ENCODE measurements around the gene ATG2B. TPM values are rescaled to one million over a fixed set of nuclear protein-coding genes. Genes with fewer than 3 reads are reported as not detected.

ATG2B gene
- total RNA-seq, 1 donor from 2014 or later: 21.0 TPM

GRCh38 chr14:96316087-96316486 lies 47.1 kb downstream of the ATG2B start:
- DNase-seq: no peak
- POLR2A ChIA-PET: interaction anchor here (0.6 kb wide), 1 partner anchor 106 kb away, joined by 4 read pairs; no protein-coding TSS in a partner anchor
- CTCF ChIA-PET: no interaction called here
- Mint-ChIP-seq H3K27ac (no peak overlapping the region), H3K27me3 (no peaks in the 10 kb centered on the region), H3K4me1 (no peaks in the 10 kb centered on the region), H3K9me3 (no peaks in the 10 kb centered on the region), H3K36me3 (ENCODE audit: low read depth) (peaks cover 65% of the 10 kb centered on the region), H3K4me3 (no peak overlapping the region)
- TF ChIP-seq CTCF (IDR thresholded peaks at IDR 0.05): no peak
- intact Hi-C loops (cut with micrococcal nuclease): no loop called here
- no peak for ATAC-seq (ENCODE audit: low read depth)

GRCh38 chr14:96310906-96311305 lies 52.2 kb downstream of the ATG2B start:
- no peaks in the 10 kb centered on the region for H3K9me3 Mint-ChIP-seq
- no peak overlapping the region for H3K27ac Mint-ChIP-seq
- peaks cover 73% of the 10 kb centered on the region for H3K36me3 Mint-ChIP-seq (ENCODE audit: low read depth)

GRCh38 chr14:96309896-96310330 lies 53.2 kb downstream of the ATG2B start:
- no peak for TF ChIP-seq CTCF (IDR thresholded peaks at IDR 0.05)
- ChIA-PET CTCF (no interaction called here), POLR2A (interaction anchor here (0.6 kb wide), 1 partner anchor 177 kb away, joined by 3 read pairs; no protein-coding TSS in a partner anchor)
- Mint-ChIP-seq H3K27ac (no peak overlapping the region), H3K36me3 (ENCODE audit: low read depth) (peaks cover 72% of the 10 kb centered on the region), H3K27me3 (no peaks in the 10 kb centered on the region), H3K4me3 (no peak overlapping the region), H3K9me3 (no peaks in the 10 kb centered on the region), H3K4me1 (no peaks in the 10 kb centered on the region)
- intact Hi-C loops (cut with micrococcal nuclease): no loop called here
- DNase-seq: no peak
- ATAC-seq (ENCODE audit: low read depth): no peak

More at GRCh38 chr14:96310906-96311305, 52.2 kb downstream of the ATG2B start:
- Mint-ChIP-seq H3K4me3 (no peak overlapping the region), H3K4me1 (no peaks in the 10 kb centered on the region), H3K27me3 (no peaks in the 10 kb centered on the region)
- no peak for ATAC-seq (ENCODE audit: low read depth)
- POLR2A ChIA-PET: no interaction called here
- DNase-seq: no peak
- CTCF ChIA-PET: no interaction called here
- intact Hi-C loops (cut with micrococcal nuclease): no loop called here
- no peak for TF ChIP-seq CTCF (IDR thresholded peaks at IDR 0.05)

GRCh38 chr14:96309133-96309895 lies 53.8 kb downstream of the ATG2B start:
- Mint-ChIP-seq H3K27me3 (no peaks in the 10 kb centered on the region), H3K9me3 (no peaks in the 10 kb centered on the region), H3K27ac (no peak overlapping the region), H3K36me3 (ENCODE audit: low read depth) (peaks cover 73% of the 10 kb centered on the region), H3K4me3 (no peak overlapping the region), H3K4me1 (peaks cover 2% of the 10 kb centered on the region)
- CTCF ChIA-PET: no interaction called here
- ATAC-seq (ENCODE audit: low read depth) (no peak), DNase-seq (no peak)
- intact Hi-C loops (cut with micrococcal nuclease): no loop called here
- no peak for TF ChIP-seq CTCF (IDR thresholded peaks at IDR 0.05)
- POLR2A ChIA-PET: no interaction called here

GRCh38 chr14:96307434-96307833 lies 55.7 kb downstream of the ATG2B start:
- H3K9me3 Mint-ChIP-seq: no peaks in the 10 kb centered on the region
- ATAC-seq (ENCODE audit: low read depth): no peak
- no peak for DNase-seq
- H3K36me3 Mint-ChIP-seq (ENCODE audit: low read depth): peaks cover 65% of the 10 kb centered on the region
- no peaks in the 10 kb centered on the region for H3K27me3 Mint-ChIP-seq
- ChIA-PET CTCF (interaction anchor here (1.2 kb wide), 1 partner anchor 10 kb away, joined by 4 read pairs; no protein-coding TSS in a partner anchor), POLR2A (interaction anchor here (0.7 kb wide), 1 partner anchor 282 kb away, joined by 5 read pairs; no protein-coding TSS in a partner anchor)
- peaks cover 2% of the 10 kb centered on the region for H3K4me1 Mint-ChIP-seq
- TF ChIP-seq CTCF (IDR thresholded peaks at IDR 0.05): no peak
- H3K4me3 Mint-ChIP-seq: no peak overlapping the region
- intact Hi-C loops (cut with micrococcal nuclease): no loop called here
- H3K27ac Mint-ChIP-seq: no peak overlapping the region
